PFSK-1 (cell line): ENCODE results near the gene POGLUT3.

ENCODE experiments used
- POLR2AphosphoS5 ChIP-seq: IDR thresholded peaks from 2 replicates; pipeline ENCODE4 v1.6.1; 2012; ENCODE audit warnings: low read depth, mild to moderate bottlenecking, control low read depth, low read length, moderate library complexity
- SIN3A ChIP-seq: IDR thresholded peaks from 2 replicates; pipeline ENCODE4 v1.6.1; 2012; ENCODE audit warnings: mild to moderate bottlenecking, low read length, moderate library complexity, borderline replicate concordance; ENCODE audit not compliant: insufficient read depth
- TAF1 ChIP-seq: IDR thresholded peaks from 2 replicates; pipeline ENCODE4 v1.6.1; 2012; ENCODE audit warnings: low read length, control low read depth, borderline replicate concordance; ENCODE audit not compliant: insufficient read depth

DNA sequence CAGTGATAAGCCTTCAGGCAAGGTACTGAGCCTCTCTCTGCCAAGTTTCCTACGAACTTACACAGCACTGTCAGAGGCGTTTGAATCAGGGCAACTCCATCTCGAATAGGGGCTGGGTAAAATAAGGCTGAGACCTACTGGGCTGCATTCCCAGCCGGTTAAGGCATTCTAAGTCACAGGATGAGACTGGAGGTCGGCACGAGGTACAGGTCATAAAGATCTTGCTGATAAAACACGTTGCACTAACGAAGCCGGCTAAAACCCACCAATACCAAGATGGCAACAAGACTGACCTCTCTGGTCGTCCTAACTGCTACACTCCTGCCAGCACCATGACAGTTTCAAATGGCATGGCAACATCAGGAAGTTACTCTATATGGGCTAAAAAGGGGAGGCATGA lies 20.4 kb upstream of the POGLUT3 start:
- TF ChIP-seq TAF1 = no peak
- no peak for TF ChIP-seq POLR2AphosphoS5
- no peak for TF ChIP-seq SIN3A
